IPS-20b (cell line): ENCODE results near the gene SIX6.
"Not testable (repeated sequence)": the region's sequence is repeated elsewhere in the genome, so short reads cannot be mapped to it uniquely, and the experiment has no call there.

Experiments used
- H3K27ac ChIP-seq: one replicate; pipeline ENCODE4 v1.5.1; 2013; ENCODE audit warnings: low read length
- H3K27me3 ChIP-seq: 2 replicates; pipeline ENCODE4 v1.6.1; 2013; ENCODE audit warnings: mild to moderate bottlenecking, low read length, inconsistent platforms; ENCODE audit not compliant: insufficient read depth
- H3K36me3 ChIP-seq: 2 replicates; pipeline ENCODE4 v1.6.1; 2013; ENCODE audit warnings: low read depth, mild to moderate bottlenecking, inconsistent platforms, low read length, moderate library complexity; ENCODE audit not compliant: insufficient read depth
- H3K4me1 ChIP-seq: 2 replicates; pipeline ENCODE4 v1.6.1; 2013; ENCODE audit warnings: mild to moderate bottlenecking, control low read depth, inconsistent platforms, low read length, moderate library complexity; ENCODE audit not compliant: insufficient read depth
- H3K4me3 ChIP-seq: 2 replicates; pipeline ENCODE4 v1.5.1; 2013; ENCODE audit warnings: mild to moderate bottlenecking, low read length, inconsistent platforms
- H3K9ac ChIP-seq: 2 replicates; pipeline ENCODE4 v1.6.1; 2013; ENCODE audit warnings: low read depth, mild to moderate bottlenecking, inconsistent platforms, low read length, moderate library complexity
- H3K9me3 ChIP-seq: 2 replicates; pipeline ENCODE4 v1.6.1; 2013; ENCODE audit warnings: mild to moderate bottlenecking, low read depth, low read length, inconsistent platforms; ENCODE audit not compliant: insufficient read depth

Gene SIX6

GRCh38 chr14:60508707-60509437 lies at the start of gene SIX6:
TSS of gene SIX6 (plus strand) at chr14:60509146. CDS start at chr14:60509399, 253 bp downstream.
- Histone ChIP-seq H3K36me3 (no peaks in the 10 kb centered on the region), H3K27me3 (peaks cover 100% of the 10 kb centered on the region), H3K27ac (no peak within 1 kb of the TSS), H3K9me3 (peaks cover 9% of the 10 kb centered on the region), H3K9ac (no peak within 1 kb of the TSS), H3K4me1 (peaks cover 45% of the 10 kb centered on the region), H3K4me3 (peak within 1 kb of the TSS; percentile 64)

- not testable (repeated sequence) for H3K4me1 ChIP-seq, H3K4me3 ChIP-seq, H3K27ac ChIP-seq, H3K36me3 ChIP-seq, H3K9me3 ChIP-seq, H3K9ac ChIP-seq
- H3K27me3 ChIP-seq, result peaks cover 11% of the 10 kb centered on the region
These were observed 28.7 kb upstream of the SIX6 start for GRCh38 chr14:60480248-60480647.

GRCh38 chr14:60482743-60483142 lies 26.2 kb upstream of the SIX6 start:
- no peaks in the 10 kb centered on the region for H3K36me3 ChIP-seq
- H3K4me3 ChIP-seq, result no peak overlapping the region
- H3K9ac ChIP-seq, result no peak overlapping the region
- peaks cover 36% of the 10 kb centered on the region for H3K27me3 ChIP-seq
- H3K27ac ChIP-seq, result no peak overlapping the region
- peaks cover 4% of the 10 kb centered on the region; the same call in 1 of the 2 replicates for H3K4me1 ChIP-seq
- H3K9me3 ChIP-seq, result no peaks in the 10 kb centered on the region; the same call in 1 of the 2 replicates

- Histone ChIP-seq H3K9me3 (no peaks in the 10 kb centered on the region; the same call in 1 of the 2 replicates), H3K27ac (no peak overlapping the region), H3K9ac (peak overlapping the region; percentile 78; the same call in 1 of the 2 replicates), H3K4me3 (peak overlapping the region; percentile 96), H3K36me3 (no peaks in the 10 kb centered on the region), H3K27me3 (peaks cover 60% of the 10 kb centered on the region), H3K4me1 (peaks cover 4% of the 10 kb centered on the region; the same call in 1 of the 2 replicates)
These were observed 23.8 kb upstream of the SIX6 start for GRCh38 chr14:60485057-60485597.

- Histone ChIP-seq H3K9me3 (no peaks in the 10 kb centered on the region), H3K36me3 (no peaks in the 10 kb centered on the region), H3K4me3 (peak within 1 kb of the TSS; percentile 96), H3K27ac (no peak within 1 kb of the TSS), H3K27me3 (peaks cover 61% of the 10 kb centered on the region), H3K9ac (peak within 1 kb of the TSS; percentile 78; the same call in 1 of the 2 replicates), H3K4me1 (peaks cover 4% of the 10 kb centered on the region; the same call in 1 of the 2 replicates)
These were observed 23.2 kb upstream of the SIX6 start, which contains the start of gene C14orf39 for GRCh38 chr14:60485598-60486251. TSS of gene C14orf39 (minus strand) at chr14:60486063. CDS start at chr14:60485078, 985 bp downstream.

GRCh38 chr14:60487211-60487610 lies 21.7 kb upstream of the SIX6 start:
- no peaks in the 10 kb centered on the region for H3K36me3 ChIP-seq
- H3K27ac ChIP-seq, result no peak overlapping the region
- no peak overlapping the region for H3K9ac ChIP-seq
- H3K27me3 ChIP-seq, result peaks cover 61% of the 10 kb centered on the region
- H3K4me1 ChIP-seq, result peaks cover 4% of the 10 kb centered on the region; the same call in 1 of the 2 replicates
- no peaks in the 10 kb centered on the region for H3K9me3 ChIP-seq
- H3K4me3 ChIP-seq, result no peak overlapping the region

- Histone ChIP-seq H3K9me3 (no peaks in the 10 kb centered on the region), H3K4me3 (no peak overlapping the region), H3K27ac (no peak overlapping the region), H3K27me3 (peaks cover 61% of the 10 kb centered on the region), H3K36me3 (no peaks in the 10 kb centered on the region), H3K4me1 (peaks cover 4% of the 10 kb centered on the region; the same call in 1 of the 2 replicates), H3K9ac (no peak overlapping the region)
These were observed 20.8 kb upstream of the SIX6 start for GRCh38 chr14:60488175-60488574.

GRCh38 chr14:60490270-60490669 lies 18.7 kb upstream of the SIX6 start:
- Histone ChIP-seq H3K36me3 (no peaks in the 10 kb centered on the region), H3K9me3 (no peaks in the 10 kb centered on the region), H3K9ac (no peak overlapping the region), H3K27me3 (peaks cover 49% of the 10 kb centered on the region), H3K4me1 (peaks cover under 1% of the 10 kb centered on the region; the same call in 1 of the 2 replicates), H3K4me3 (no peak overlapping the region), H3K27ac (no peak overlapping the region)

GRCh38 chr14:60495946-60496345 lies 13.0 kb upstream of the SIX6 start:
- Histone ChIP-seq H3K9ac (no peak overlapping the region), H3K4me1 (no peaks in the 10 kb centered on the region), H3K27ac (no peak overlapping the region), H3K4me3 (no peak overlapping the region), H3K27me3 (peaks cover 18% of the 10 kb centered on the region), H3K9me3 (no peaks in the 10 kb centered on the region), H3K36me3 (no peaks in the 10 kb centered on the region)

- H3K36me3 ChIP-seq, result no peaks in the 10 kb centered on the region
- H3K27ac ChIP-seq, result no peak overlapping the region
- H3K9ac ChIP-seq, result no peak overlapping the region
- no peak overlapping the region for H3K4me3 ChIP-seq
- peaks cover 10% of the 10 kb centered on the region for H3K4me1 ChIP-seq
- H3K9me3 ChIP-seq, result peaks cover 5% of the 10 kb centered on the region; the same call in 1 of the 2 replicates
- peaks cover 74% of the 10 kb centered on the region for H3K27me3 ChIP-seq
These were observed 6.4 kb upstream of the SIX6 start for GRCh38 chr14:60502541-60502940.

- Histone ChIP-seq H3K9ac (no peak overlapping the region), H3K27me3 (peaks cover 99% of the 10 kb centered on the region), H3K4me3 (no peak overlapping the region), H3K9me3 (peaks cover 9% of the 10 kb centered on the region), H3K27ac (no peak overlapping the region), H3K4me1 (peaks cover 24% of the 10 kb centered on the region), H3K36me3 (no peaks in the 10 kb centered on the region)
These were observed 3.5 kb upstream of the SIX6 start for GRCh38 chr14:60505448-60505847.
